Renal cortical epithelial cell (primary cell): ENCODE results near the gene ARHGEF7. TPM values are rescaled to one million over a fixed set of nuclear protein-coding genes. Genes with fewer than 3 reads are reported as not detected.

Experiments
- DNase-seq: peaks from one replicate; pipeline ENCODE4 v3.0.0-alpha.2; 2011; ENCODE audit warnings: low read depth
- total RNA-seq: library from RNA; depleted of rRNA; stranded (reverse); fragments of >200 nt; gene quantifications from 2 replicates; pipeline ENCODE4 v1.2.3, GENCODE V29; 2014

ARHGEF7 gene
- total RNA-seq, 1 donor from 2014 or later = 37.6 TPM

GRCh38 chr13:111302045-111302726 lies 187.1 kb downstream of the ARHGEF7 start:
- DNase-seq = no peak

- DNase-seq = no peak
Measured at GRCh38 chr13:111303559-111303958, 188.4 kb downstream of the ARHGEF7 start.

GRCh38 chr13:111304041-111304544 lies 189.0 kb downstream of the ARHGEF7 start:
- no peak for DNase-seq

- no peak for DNase-seq
Measured at GRCh38 chr13:111304603-111305289, 189.6 kb downstream of the ARHGEF7 start.

GRCh38 chr13:111312944-111313590 lies 198.0 kb downstream of the ARHGEF7 start:
- DNase-seq = no peak

GRCh38 chr13:111313911-111314425 lies 198.9 kb downstream of the ARHGEF7 start:
- DNase-seq = no peak

GRCh38 chr13:111314852-111315251 lies 199.7 kb downstream of the ARHGEF7 start:
- DNase-seq = no peak

- no peak for DNase-seq
Measured at GRCh38 chr13:111315347-111315995, 200.4 kb downstream of the ARHGEF7 start.

GRCh38 chr13:111316161-111316730 lies 201.1 kb downstream of the ARHGEF7 start:
- no peak for DNase-seq

GRCh38 chr13:111317042-111317550 lies 202.0 kb downstream of the ARHGEF7 start:
- no peak for DNase-seq

- DNase-seq = no peak
Measured at GRCh38 chr13:111317571-111318345, 202.6 kb downstream of the ARHGEF7 start.

GRCh38 chr13:111318386-111318785 lies 203.3 kb downstream of the ARHGEF7 start:
- DNase-seq = no peak

GRCh38 chr13:111319521-111319920 lies 204.4 kb downstream of the ARHGEF7 start:
- DNase-seq = no peak

GRCh38 chr13:111319998-111320911 lies 205.1 kb downstream of the ARHGEF7 start, which contains the start of gene TEX29:
TSS of gene TEX29 (plus strand) at chr13:111320642. CDS start at chr13:111320891, 249 bp downstream.
- DNase-seq = no peak

- DNase-seq = no peak
Measured at GRCh38 chr13:111322001-111322915, 207.1 kb downstream of the ARHGEF7 start.

- no peak for DNase-seq
Measured at GRCh38 chr13:111322916-111323331, 207.8 kb downstream of the ARHGEF7 start.

GRCh38 chr13:111323549-111323948 lies 208.4 kb downstream of the ARHGEF7 start:
- no peak for DNase-seq

- no peak for DNase-seq
Measured at GRCh38 chr13:111323950-111324651, 209.0 kb downstream of the ARHGEF7 start.
